Cardiac septum (tissue), 1 donor: ENCODE data around the gene OXCT2. TPM values are rescaled to one million over a fixed set of nuclear protein-coding genes. Genes with fewer than 3 reads are reported as not detected.
A peak's percentile ranks its signal among the peaks of the same experiment; 100 is the strongest.
"Not testable (repeated sequence)": the region's sequence is repeated elsewhere in the genome, so short reads cannot be mapped to it uniquely, and the experiment has no call there.

Experiments used
- DNase-seq: peaks from one replicate; pipeline ENCODE4 v3.0.0-alpha.2; 2020; ENCODE audit warnings: low spot score
- intact Hi-C: fragments of 100-400 bp; cut with DNase I; formaldehyde crosslinking; loops from one replicate; pipeline ENCODE4 v1.14.0; 2022
- total RNA-seq: library from RNA; stranded (reverse); fragmentation: NEBNext Ultra II Directional; extraction: Animal tissue kit (Norgen Biotek cat#: 25700); gene quantifications from one replicate; pipeline ENCODE4 v1.2.1, GENCODE V29; 2021
- donor health status: DM: no; HTN: no; CAD: no.

OXCT2 gene
- total RNA-seq, 1 donor from 2014 or later: 1.3 TPM

DNA sequence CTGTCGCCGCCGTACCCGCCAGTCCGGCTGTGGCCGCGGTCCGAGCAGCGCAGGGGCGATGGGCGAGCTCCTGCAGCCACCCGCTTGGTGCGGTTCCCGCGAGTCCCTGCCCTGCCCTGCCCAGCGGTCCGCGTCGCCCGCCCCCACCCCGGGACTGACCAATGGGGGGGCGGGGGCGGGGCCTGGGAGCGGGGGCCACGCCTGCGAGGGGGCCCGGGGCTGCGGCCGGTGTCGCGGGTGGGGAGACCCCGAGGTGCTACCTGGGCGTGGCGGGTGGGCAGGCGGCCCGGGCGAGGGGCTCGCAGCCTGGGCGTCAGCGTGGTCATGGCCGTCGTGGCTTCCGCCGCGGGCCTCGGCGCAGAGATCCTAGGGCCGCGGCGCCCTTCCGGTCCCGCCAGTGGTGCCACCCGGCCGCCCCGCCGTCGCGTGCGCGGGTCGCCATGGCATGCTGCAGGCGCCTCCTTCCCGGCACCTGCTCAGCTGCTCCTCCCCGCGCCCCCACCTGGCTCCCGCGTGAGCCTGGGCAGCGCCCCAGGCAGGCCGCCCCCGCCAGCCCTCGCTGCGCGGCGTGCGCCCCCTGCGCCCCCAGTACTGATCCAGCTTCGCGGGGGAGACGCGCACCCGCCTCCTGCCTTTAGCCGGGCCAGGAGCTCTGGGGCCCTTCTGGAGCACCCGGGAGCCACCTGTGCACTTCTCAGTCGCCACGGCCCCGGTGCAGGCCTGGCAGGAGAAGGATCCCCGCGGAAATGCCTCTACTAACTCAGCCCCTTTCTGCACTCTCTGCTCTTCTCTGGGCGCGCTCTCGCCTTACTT lies 17.8 kb upstream of the OXCT2 start, which contains the start of gene BMP8B:
Gene BMP8B (minus strand): TSS at position 108 of the 813 bp plus-strand sequence. CDS start 380 bp downstream, outside the sequence.
- intact Hi-C loops: no loop called here
- peak; percentile 82 for DNase-seq

DNA sequence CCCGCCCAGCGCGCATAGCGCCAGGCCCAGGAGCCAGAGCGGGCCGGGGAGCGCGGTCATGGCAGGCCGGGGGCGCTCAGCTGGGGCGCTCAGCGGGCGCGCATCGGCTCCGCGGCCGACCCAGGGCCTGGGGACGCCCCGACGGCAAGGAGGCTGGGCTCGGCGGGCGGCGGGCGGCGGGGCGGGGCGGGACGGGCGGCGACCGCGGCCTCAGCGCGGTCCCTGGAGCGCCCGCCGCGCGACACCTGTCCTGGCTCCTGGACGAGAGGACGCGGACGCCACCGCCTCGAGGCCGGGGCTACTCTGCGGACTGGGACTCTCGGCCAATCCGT lies 17.2 kb upstream of the OXCT2 start:
- no peak for DNase-seq

DNA sequence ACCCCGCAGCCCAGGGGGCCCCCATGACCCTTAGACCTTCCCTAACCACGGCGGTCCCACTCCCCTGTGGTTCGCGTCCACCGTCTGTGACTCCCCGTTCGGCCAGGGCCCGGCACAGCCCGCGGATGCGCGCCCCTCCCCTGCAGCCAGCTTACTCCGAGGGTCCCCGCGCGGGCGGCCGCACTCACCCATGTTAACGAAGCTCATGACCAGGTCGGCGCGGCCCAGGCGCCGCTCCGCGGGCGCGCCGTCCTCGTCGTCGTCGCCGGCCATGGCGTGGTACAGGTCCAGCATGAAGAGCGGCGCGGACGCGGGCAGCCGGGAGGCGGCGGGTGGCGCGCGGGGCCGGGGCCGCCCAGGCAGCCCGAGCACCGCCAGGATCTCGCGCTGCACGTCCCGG lies 16.8 kb upstream of the OXCT2 start:
- DNase-seq, intact Hi-C loops: not testable (repeated sequence)

More for the DNA sequence above, 17.2 kb upstream of the OXCT2 start:
- intact Hi-C loops: no loop called here

DNA sequence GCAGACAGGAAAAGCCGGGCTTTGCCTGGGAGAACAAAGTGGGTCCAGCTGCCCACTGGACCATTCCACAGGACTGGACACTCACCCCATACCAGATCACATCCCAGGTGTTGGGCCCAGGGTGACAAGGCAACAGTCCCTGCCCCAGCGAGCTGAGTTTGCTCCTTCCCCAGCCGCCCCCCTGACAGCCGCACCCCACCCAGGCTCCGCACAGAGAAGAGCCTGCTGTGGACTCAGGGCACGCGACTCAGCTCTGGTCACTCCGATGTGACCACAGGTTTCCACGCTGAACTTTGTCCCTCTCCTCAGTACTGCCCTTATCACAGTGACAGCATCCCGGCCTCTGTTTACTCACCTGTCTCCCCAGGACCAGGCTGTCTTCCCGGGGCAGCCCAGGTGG lies 16.3 kb upstream of the OXCT2 start:
- DNase-seq: no peak
- intact Hi-C loops: no loop called here

DNA sequence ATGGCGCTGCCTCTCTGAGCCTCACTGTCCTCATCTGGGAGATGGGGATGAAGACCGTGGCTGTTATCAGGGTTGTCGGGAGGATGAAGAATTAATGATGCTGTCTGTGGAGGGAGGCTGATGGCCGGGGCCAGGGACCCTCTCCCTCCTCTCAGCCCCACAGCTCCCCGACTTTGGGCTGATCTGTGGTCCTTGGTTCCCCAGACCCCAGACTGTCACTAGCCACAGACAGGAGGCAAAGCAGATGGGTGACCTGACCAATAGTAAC lies 15.9 kb upstream of the OXCT2 start:
- intact Hi-C loops, DNase-seq: not testable (repeated sequence)

DNA sequence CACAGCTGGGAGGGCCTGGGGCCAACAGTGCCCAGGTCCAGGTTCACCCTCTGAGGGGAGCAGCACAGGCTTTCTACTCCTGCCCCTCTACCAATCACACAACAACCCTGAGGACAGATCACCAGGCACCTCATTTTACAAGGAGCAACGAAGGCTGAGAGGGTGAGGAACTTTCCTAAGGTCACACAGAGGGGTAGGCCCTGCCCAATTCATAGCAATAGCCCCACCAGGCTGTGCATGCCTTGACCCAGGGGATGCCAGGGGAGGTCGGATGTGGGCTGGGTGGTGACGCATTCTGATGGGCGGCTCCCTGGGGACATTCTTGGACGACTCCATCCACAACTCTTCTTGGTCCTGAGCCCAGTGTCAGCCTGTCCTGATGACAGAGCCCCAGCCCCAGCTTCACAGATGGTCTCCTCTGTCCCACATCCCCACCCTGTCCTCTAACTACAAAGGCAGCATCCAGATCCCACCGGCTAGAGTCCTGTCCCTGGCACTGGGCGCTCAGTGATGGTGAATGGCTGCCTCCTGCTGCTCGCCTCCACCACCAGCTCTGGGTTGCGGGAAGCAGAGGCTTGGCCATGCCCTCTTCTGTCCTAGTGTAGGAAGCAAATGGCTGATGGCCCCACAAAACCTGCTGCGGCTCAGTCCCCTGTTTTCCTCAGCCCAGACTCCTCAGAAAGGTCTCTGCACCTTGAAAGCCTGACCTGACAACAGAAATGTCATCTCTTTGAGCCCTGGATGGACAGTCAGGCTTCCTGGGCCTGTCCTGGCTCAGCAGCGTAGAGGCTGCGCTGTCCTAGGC lies 15.4 kb upstream of the OXCT2 start:
- intact Hi-C loops: not testable (repeated sequence)

DNA sequence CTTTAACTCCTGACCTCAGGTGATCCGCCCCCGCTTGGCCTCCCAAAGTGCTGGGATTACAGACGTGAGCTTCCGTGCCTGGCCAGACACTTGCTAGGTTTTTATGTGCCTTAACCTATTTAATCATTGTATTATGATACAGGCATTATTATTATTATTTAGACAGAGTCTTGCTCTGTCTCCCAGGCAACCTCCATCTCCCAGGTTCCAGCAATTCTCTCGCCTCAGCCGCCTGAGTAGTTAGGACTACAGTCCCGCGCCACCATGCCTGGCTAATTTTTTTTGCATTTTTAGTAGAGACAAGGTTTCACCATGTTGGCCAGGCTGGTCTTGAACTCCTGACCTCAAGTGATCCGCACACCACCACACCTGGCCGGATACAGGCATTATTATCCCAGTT lies 11.5 kb upstream of the OXCT2 start:
- DNase-seq, intact Hi-C loops: not testable (repeated sequence)

More for the DNA sequence above, 15.4 kb upstream of the OXCT2 start:
- not testable (repeated sequence) for DNase-seq

DNA sequence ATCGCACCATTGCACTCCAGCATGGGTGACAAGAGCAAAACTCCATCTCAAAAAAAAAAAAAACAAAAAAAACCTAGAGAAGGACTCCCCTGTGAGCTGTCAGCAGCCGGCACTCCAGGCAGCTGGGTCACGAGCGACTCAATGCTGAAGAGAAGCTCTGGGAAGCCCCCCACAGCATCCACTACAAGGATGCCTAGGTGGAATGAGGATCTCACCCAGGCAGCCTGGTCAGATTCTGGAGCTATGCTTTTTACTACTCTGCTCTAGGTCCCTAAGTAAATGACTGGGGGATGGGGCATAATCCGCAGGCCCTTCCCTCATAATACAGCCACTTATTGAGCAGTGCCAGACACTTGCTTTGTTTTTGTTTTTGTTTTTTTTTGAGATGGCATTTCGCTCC lies 11.0 kb upstream of the OXCT2 start:
- DNase-seq: no peak
- intact Hi-C loops: no loop called here

DNA sequence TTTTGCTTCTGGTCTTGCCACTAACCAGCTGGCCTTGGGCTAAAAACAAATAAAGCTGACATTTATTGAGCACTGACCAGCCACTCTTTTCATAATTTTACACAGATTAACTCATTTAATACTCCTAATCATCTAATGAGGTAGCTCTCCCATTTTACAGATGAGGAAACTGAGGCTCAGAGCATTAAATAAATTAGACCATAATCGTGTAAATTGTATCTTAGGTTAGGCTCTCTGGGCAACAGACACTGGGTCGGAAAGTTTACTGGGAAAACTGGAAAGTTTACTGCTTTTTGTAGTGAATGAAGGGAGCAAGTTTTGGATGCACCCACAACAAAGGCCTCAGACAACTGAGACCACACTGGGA lies 10.2 kb upstream of the OXCT2 start:
- no peak for DNase-seq
- intact Hi-C loops: no loop called here

DNA sequence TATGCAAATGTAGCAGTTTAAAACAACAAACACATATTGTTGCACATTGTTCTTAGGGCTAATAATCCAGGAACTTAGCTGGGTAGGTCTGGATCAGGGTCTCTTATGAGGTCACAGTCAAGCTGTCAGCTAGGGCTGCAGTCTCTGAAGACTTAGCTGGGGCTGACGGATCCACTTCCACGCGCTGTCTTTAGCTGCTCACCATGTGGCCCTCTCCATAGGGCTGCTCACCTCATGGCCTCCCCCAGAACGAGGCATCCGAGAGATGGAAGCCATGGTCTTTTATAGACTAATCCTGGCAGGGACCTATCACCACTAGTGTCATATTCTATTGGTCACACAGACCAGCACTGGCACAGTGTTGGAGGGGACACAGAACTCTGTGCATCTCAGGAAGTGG lies 8.7 kb upstream of the OXCT2 start:
- DNase-seq: peak; percentile 36
- intact Hi-C loops: no loop called here

DNA sequence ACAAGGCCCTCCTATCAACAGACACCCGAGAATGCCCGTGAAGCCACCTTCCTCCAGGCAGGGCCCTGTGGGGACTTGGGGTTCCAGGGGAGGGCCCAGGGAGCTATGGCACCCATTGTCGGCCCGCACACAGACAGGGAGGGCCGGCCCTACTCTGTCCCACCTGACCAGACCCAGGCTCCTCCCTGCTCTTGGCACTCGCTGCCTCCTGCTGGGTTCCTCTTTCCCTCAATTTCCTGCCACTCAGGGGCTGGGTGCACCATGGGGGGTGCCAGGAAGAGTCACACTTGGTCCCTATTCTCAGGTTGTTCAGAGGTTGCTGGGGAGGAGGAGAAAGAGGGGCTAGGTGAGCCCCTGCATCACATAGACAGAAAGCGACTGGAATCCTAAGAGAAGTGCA lies 8.0 kb upstream of the OXCT2 start:
- intact Hi-C loops: no loop called here
- peak; percentile 53 for DNase-seq

DNA sequence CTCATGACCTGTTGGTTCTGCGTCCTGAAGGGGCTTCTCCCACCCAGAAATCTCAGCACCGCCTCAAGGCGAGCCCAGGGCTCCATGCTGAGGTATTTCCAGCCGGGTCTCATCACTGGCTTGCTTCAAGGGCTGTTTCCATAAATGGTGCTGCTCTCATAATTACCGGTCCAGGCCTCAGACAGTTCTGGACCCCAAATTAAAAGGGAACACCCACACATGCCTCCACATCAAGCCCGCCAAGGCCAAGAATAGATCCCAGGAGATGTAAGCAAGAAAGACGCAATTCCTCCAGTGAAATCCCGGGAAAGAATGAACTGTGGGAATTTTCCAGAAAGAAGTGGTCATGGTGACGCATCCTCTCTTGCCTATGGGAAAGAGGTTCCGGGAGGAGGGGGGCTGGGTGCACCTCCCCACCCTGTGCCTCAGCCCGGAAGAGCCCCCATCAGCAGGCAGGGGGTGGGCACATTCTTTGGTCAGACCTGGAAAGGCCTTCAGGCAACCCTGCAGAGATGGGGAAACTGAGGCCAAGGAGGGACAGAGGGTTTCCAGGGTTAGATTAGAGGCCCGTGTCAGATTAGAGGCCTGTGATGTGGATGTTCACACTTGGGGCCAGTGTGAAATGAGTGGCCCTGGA lies 7.4 kb upstream of the OXCT2 start:
- DNase-seq: peak; percentile 51
- intact Hi-C loops: not testable (repeated sequence)

DNA sequence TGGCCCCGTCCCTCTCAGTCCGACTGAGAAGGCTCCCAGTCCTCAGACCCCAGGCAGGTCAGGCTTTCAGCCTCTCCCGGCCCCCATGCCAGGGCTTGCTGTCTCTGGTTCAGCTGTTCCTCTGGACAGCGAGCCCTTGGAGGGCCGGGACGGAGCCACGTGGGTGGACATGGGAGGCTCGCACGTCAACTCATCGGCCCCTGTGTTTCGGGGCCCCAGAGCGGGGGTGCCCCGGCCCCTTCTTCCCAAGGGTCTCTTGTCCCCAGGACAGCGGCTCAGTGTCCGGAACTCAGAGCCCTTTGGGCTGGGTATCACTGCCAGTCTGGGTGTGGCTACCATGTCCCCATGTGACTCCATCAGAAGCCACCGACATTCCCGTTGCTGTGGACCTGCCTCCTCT lies 6.7 kb upstream of the OXCT2 start:
- peak; percentile 44 for DNase-seq
- intact Hi-C loops: not testable (repeated sequence)

DNA sequence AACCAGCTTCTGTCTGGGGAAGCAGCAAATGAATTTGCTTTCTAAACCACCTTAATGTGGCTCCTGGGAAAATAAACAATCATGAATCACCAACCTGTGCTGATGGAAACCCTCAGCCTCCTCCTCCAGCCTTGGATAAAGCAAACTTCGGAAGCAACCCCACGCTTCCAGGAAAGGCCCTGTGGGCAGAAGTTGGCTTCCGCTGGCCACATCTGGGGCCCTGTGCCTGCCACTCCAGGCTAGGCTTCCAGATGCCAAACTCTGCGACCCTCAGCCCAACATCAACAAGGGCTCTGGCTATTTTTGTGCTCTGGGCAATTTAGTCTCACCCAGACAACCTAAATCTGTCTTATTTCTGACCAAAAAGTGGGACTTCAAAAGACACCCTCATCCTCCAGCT lies 6.2 kb upstream of the OXCT2 start:
- intact Hi-C loops: no loop called here
- DNase-seq: no peak

DNA sequence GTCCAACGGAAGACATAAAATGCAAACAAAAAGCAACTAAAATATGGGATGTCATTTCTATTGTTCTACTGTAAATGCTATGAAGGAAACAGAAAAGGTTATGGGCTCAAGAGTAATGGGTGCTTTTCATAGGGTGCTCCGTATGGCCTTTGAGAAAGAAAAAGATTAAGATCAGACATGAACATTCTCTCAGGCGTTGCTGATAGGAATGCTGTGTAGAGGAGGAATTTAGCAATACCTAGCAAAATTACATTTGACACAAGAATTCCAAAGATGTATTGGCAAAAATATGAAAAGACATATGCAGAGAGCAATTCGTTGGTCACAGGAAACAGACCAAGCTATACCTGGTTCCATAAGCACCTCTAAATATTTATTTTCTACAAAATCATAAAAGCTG lies 5.7 kb upstream of the OXCT2 start:
- DNase-seq: no peak
- intact Hi-C loops: no loop called here

DNA sequence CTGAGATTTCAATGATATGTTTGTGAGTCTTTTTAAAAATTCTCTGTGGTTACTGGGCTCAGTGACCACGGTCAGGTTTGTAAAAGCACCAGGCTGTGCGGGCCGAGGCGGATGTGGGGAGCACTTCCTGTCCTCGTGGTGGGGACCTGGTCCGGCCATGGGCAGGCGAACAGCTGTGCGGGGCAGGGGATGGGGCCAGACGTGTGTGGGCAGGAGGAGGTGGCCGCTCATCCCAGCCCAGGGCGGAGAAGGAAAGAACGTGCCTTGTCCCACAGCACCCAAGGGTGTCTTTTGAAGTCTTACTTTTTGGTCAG lies 5.2 kb upstream of the OXCT2 start:
- peak; percentile 57 for DNase-seq
- intact Hi-C loops: no loop called here

DNA sequence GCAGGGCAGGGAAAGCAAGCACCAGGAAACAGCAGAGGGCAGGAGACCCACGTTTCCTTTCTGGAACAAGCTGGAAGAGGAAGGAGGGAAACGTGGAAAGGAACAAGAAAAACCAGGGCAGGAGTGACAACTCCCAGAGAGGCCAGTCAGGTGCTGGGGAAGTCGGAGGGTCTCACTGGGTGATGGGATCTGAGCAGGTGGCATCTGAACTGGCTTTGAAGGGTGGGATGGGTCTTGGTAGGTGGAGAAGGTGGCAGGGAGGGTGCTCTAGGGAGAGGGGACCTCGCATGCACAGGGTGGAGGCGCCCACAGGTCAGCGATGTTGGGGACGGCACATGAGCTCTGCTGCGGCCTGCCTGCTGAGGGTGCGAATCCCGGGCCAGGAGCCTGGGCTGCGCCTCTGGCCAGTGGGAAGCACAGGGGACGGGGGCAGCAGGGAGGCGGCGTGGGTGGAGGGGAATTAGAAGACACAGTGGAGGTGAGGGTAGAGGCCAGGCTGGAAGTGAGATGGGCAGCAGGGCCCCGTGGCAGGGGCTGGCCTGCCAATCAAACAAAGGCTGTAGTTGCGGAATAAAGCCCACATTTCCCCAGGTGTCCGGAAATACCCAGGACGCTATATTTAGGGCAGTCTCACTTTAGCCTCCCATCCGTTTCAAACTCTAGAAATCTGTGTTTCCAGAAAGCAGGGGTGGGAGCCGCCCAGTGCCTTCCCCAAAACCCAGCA lies 4.7 kb upstream of the OXCT2 start:
- DNase-seq, intact Hi-C loops: not testable (repeated sequence)

DNA sequence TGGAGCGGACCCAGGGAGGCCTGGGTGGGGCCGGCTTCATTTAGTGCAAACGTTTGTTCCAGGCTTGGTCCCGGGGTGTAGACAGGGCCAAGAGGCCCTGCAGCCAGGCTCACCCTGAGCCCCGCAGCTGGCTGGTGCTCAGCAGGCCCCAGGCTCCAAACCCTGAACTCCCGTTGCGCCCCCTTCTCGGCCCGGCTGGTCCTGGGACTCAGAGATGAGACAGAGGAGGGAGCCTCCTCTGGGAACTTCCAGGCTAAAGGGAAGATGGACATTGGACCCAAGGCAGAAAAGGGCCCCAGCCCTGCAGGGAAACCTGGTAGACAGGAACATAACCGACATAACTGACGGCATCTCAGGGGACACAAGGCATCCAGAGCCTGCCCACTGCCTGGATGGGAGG lies 4.0 kb upstream of the OXCT2 start:
- intact Hi-C loops, DNase-seq: not testable (repeated sequence)

DNA sequence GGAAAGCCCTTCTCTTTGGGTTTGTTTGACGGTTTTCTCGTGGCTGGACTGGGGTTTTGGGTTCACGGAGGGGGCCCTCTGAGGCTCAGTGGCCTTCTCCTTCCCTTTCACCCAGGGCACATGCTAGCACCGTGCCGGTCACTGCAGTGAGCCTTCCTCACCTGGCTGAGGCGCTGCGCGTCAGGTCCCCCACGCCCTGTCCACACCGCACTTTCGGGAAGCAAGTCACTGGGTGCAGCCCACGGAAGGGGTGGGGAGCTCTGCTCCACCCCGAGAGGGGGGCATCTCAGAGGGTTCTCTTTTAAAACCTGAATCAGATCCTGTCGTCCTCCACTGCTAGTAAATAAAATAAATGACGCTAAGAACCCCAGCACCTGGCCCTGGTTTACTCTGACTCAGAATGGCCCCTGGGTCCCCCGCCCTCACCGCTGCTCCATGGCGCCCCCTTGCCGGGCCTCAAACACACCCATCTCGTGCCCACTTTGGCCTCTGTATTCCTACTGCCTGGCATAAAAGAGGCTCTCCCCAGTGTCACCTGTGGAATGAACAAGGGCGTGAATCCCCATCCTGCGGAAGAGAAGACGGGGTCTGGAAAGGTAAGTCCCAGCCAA lies 2.3 kb upstream of the OXCT2 start:
- DNase-seq, intact Hi-C loops: not testable (repeated sequence)
